Activated CD4-positive, alpha-beta T cell treated with anti-CD3 and anti-CD28 coated beads, Interleukin-2, Interleukin-4, amounts not matched to agents 100 ng/mL and 50 ng/mL, durations not matched to agents 16 hours and 8 hours (primary cell): ENCODE measurements around the gene COPZ1.
"Not testable (repeated sequence)": the region's sequence is repeated elsewhere in the genome, so short reads cannot be mapped to it uniquely, and the experiment has no call there.

Source experiments
- DNase-seq: peaks from one replicate; pipeline ENCODE4 v3.0.0-alpha.2; 2020; ENCODE audit warnings: low spot score

COPZ1 gene

GRCh38 chr12:54294152-54294952 lies 30.6 kb upstream of the COPZ1 start:
- peak; percentile 59 for DNase-seq

GRCh38 chr12:54294953-54295566 lies 29.9 kb upstream of the COPZ1 start:
- DNase-seq, result no peak

GRCh38 chr12:54296393-54297099 lies 28.4 kb upstream of the COPZ1 start:
- DNase-seq, result no peak

GRCh38 chr12:54298904-54299303 lies 26.0 kb upstream of the COPZ1 start:
- DNase-seq, result no peak

GRCh38 chr12:54299515-54300224 lies 25.3 kb upstream of the COPZ1 start:
- DNase-seq, result no peak

- no peak for DNase-seq
Measured at GRCh38 chr12:54300225-54300731, 24.7 kb upstream of the COPZ1 start.

GRCh38 chr12:54300732-54301427 lies 24.1 kb upstream of the COPZ1 start, which contains the start of gene NFE2:
Gene NFE2, minus strand, starts transcription at chr12:54301015. Its CDS starts 5,767 bp downstream, at chr12:54295248.
- no peak for DNase-seq

GRCh38 chr12:54301428-54302048 lies 23.4 kb upstream of the COPZ1 start:
- DNase-seq, result no peak

GRCh38 chr12:54303640-54304039 lies 21.3 kb upstream of the COPZ1 start:
- no peak for DNase-seq

- DNase-seq, result no peak
Measured at GRCh38 chr12:54304187-54304810, 20.6 kb upstream of the COPZ1 start.

GRCh38 chr12:54306925-54307741 lies 17.8 kb upstream of the COPZ1 start:
- no peak for DNase-seq

GRCh38 chr12:54311051-54311450 lies 13.9 kb upstream of the COPZ1 start:
- DNase-seq, result no peak

- not testable (repeated sequence) for DNase-seq
Measured at GRCh38 chr12:54312309-54312708, 12.6 kb upstream of the COPZ1 start.

- DNase-seq, result no peak
Measured at GRCh38 chr12:54321363-54321762, 3.6 kb upstream of the COPZ1 start.

GRCh38 chr12:54325442-54326109 lies 645 bp downstream of the COPZ1 start:
- not testable (repeated sequence) for DNase-seq

- DNase-seq, result no peak
Measured at GRCh38 chr12:54328595-54329337, 3.8 kb downstream of the COPZ1 start.

GRCh38 chr12:54329759-54330158 lies 4.8 kb downstream of the COPZ1 start:
- no peak for DNase-seq

GRCh38 chr12:54330442-54330841 lies 5.5 kb downstream of the COPZ1 start:
- DNase-seq, result no peak
